ENCODE data around the gene PPP2R5A.

DNA sequence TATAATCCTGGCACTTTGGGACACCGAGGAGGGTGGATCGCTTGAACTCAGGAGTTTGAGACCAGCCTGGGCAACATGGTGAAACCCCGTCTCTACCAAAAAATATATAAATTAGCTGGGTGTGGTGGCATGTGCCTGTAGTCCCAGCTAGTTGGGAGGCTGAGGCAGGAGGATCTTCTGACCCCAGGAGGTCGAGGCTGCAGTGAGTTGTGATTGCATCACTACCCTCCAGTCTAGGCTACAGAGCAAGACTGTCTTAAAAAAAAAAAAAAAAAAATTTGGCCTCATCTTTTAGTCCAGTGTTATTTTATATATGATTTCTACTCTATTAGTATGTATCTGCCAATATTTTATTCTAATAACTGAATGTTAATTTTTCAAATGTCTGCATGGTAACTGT is 59.7 kb downstream of the PPP2R5A start:
- TF ChIP-seq RAD21 (IDR thresholded peaks at IDR 0.05 in 1 of 2, conservative IDR thresholded peaks at IDR 0.05 in 1 of 2; ENCODE audit: low read depth in 2 of 2, low read length in 2 of 2) (no peak), TEAD4 (IDR thresholded peaks at IDR 0.05; ENCODE audit: low read depth, low read length) (no peak)
